ENCODE results near the gene SCN4B.

DNA sequence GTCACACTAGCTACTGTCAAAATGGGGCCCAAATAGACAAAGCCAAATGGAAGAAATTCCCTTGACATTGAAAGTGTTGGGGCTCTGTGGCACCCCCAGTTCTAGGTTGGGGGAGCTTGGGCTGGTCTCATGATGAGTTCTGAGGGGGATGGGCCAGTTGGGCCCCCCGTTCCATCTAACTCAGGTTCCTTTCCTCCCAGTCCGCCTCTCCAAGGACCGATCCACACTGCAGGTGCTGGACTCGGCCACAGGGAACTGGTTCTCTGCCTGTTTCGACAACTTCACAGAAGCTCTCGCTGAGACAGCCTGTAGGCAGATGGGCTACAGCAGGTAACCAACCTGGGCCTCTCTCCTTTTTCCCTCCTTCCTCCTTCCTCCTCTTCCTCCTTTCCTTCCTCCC, 48.1 kb downstream of the SCN4B start:
- TF ChIP-seq, protein P1, sequence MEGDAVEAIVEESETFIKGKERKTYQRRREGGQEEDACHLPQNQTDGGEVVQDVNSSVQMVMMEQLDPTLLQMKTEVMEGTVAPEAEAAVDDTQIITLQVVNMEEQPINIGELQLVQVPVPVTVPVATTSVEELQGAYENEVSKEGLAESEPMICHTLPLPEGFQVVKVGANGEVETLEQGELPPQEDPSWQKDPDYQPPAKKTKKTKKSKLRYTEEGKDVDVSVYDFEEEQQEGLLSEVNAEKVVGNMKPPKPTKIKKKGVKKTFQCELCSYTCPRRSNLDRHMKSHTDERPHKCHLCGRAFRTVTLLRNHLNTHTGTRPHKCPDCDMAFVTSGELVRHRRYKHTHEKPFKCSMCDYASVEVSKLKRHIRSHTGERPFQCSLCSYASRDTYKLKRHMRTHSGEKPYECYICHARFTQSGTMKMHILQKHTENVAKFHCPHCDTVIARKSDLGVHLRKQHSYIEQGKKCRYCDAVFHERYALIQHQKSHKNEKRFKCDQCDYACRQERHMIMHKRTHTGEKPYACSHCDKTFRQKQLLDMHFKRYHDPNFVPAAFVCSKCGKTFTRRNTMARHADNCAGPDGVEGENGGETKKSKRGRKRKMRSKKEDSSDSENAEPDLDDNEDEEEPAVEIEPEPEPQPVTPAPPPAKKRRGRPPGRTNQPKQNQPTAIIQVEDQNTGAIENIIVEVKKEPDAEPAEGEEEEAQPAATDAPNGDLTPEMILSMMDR (optimal IDR thresholded peaks at IDR 0.05 in 1 of 3, IDR thresholded peaks at IDR 0.05 in 1 of 3, conservative IDR thresholded peaks at IDR 0.05 in 1 of 3; ENCODE audit: extremely low read depth in 1 of 3, insufficient read depth in 2 of 3, low read length in 3 of 3) = no peak
- TF ChIP-seq EZH2 (IDR thresholded peaks at IDR 0.05; ENCODE audit: low read length) = no peak
